Astrocyte (in vitro differentiated cells and primary cell): Measurements from ENCODE around the gene SOX30. TPM values are rescaled to one million over a fixed set of nuclear protein-coding genes. Genes with fewer than 3 reads are reported as not detected.

Experiments
- DNase-seq: peaks from one replicate; pipeline ENCODE4 v3.0.0-alpha.2; 2010; ENCODE audit warnings: low read depth
- FAIRE-seq: peaks from 2 replicates; lab custom pipeline; 2011; peaks lifted over from hg19 to GRCh38; lab: Jason Lieb, UNC
- H2AFZ ChIP-seq: 2 replicates; pipeline ENCODE4 v1.6.0; 2012; ENCODE audit warnings: low read depth, low read length, inconsistent platforms
- H3K27ac ChIP-seq: 2 replicates; pipeline ENCODE4 v1.5.1; 2011; ENCODE audit warnings: low read depth, low read length, inconsistent platforms
- H3K27me3 ChIP-seq: 2 replicates; pipeline ENCODE4 v1.6.0; 2011; ENCODE audit warnings: low read length, inconsistent platforms; ENCODE audit not compliant: insufficient read depth
- H3K36me3 ChIP-seq: 2 replicates; pipeline ENCODE4 v1.5.1; 2011; ENCODE audit warnings: low read length, inconsistent platforms; ENCODE audit not compliant: insufficient read depth
- H3K4me1 ChIP-seq: 2 replicates; pipeline ENCODE4 v1.5.1; 2011; ENCODE audit warnings: low read length, inconsistent platforms; ENCODE audit not compliant: insufficient read depth
- H3K4me2 ChIP-seq: 2 replicates; pipeline ENCODE4 v1.6.0; 2012; ENCODE audit warnings: low read length, inconsistent platforms
- H3K4me3 ChIP-seq: 2 replicates; pipeline ENCODE4 v1.5.1; 2011; ENCODE audit warnings: low read depth, mild to moderate bottlenecking, low read length, inconsistent platforms; ENCODE audit not compliant: insufficient read depth
- H3K79me2 ChIP-seq: 2 replicates; pipeline ENCODE4 v1.6.0; 2012; ENCODE audit warnings: mild to moderate bottlenecking, low read length, inconsistent platforms; ENCODE audit not compliant: insufficient read depth
- H3K9ac ChIP-seq: 2 replicates; pipeline ENCODE4 v1.6.0; 2012; ENCODE audit warnings: mild to moderate bottlenecking, low read length, inconsistent platforms
- H3K9me3 ChIP-seq: 2 replicates; pipeline ENCODE4 v1.5.1; 2012; ENCODE audit warnings: low read depth, mild to moderate bottlenecking, low read length, inconsistent platforms; ENCODE audit not compliant: insufficient read depth
- H4K20me1 ChIP-seq: 2 replicates; pipeline ENCODE4 v1.6.0; 2012; ENCODE audit warnings: low read length, inconsistent platforms; ENCODE audit not compliant: insufficient read depth
- H3K27ac Mint-ChIP-seq: one replicate; pipeline ENCODE4 v1.8.0; 2021; ENCODE audit warnings: mild to moderate bottlenecking, mixed read lengths; ENCODE audit not compliant: unreplicated experiment
- H3K27me3 Mint-ChIP-seq: one replicate; pipeline ENCODE4 v1.8.0; 2021; ENCODE audit warnings: low read depth, mixed read lengths; ENCODE audit not compliant: unreplicated experiment
- H3K36me3 Mint-ChIP-seq: one replicate; pipeline ENCODE4 v1.8.0; 2021; ENCODE audit warnings: low read depth, mixed read lengths; ENCODE audit not compliant: unreplicated experiment
- H3K4me1 Mint-ChIP-seq: one replicate; pipeline ENCODE4 v1.8.0; 2021; ENCODE audit warnings: low read depth, mixed read lengths; ENCODE audit not compliant: unreplicated experiment
- H3K4me3 Mint-ChIP-seq: one replicate; pipeline ENCODE4 v1.8.0; 2021; ENCODE audit warnings: mild to moderate bottlenecking, moderate library complexity, mixed read lengths; ENCODE audit not compliant: unreplicated experiment
- H3K9me3 Mint-ChIP-seq: one replicate; pipeline ENCODE4 v1.8.0; 2021; ENCODE audit warnings: mild to moderate bottlenecking, mixed read lengths; ENCODE audit not compliant: unreplicated experiment
- EZH2 ChIP-seq: IDR thresholded peaks from 2 replicates; pipeline ENCODE4 v1.6.1; 2012; ENCODE audit warnings: mild to moderate bottlenecking, low read length, inconsistent platforms; ENCODE audit not compliant: insufficient read depth
- total RNA-seq: library from RNA; stranded (reverse); gene quantifications from 2 replicates; pipeline ENCODE4 v1.2.1, GENCODE V29; 2021
- TF ChIP-seq, protein P1 (sequence below): IDR thresholded peaks from 2 replicates; pipeline ENCODE4 v1.5.1; 2011; ENCODE audit warnings: low read depth, mild to moderate bottlenecking, inconsistent platforms, low read length, moderate library complexity; ENCODE audit not compliant: insufficient read depth

SOX30 gene
- total RNA-seq, 1 donor from 2014 or later = 0.14 TPM

DNA sequence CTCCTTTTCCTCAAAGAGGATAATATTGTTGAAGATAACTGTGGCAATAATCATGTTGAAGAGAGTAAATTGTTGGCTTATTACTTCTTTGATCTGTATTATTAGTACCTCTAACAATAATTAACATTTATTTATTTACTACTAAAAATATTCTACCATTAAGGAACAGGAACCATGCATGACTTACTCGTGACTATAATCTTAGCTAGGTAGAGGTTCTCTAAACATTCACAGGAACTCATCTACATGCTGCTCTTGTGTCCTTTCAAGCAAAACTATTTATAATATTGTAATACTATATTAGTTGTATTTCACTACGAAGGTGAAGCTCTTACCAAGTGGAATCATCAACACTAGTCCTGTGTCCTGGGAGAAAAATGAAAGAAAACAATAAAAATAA lies 3.1 kb downstream of the SOX30 start:
- no peak overlapping the region for H3K27ac Mint-ChIP-seq
- Histone ChIP-seq H3K27ac (no peak overlapping the region), H3K4me2 (no peak overlapping the region), H3K9me3 (peaks cover 3% of the 10 kb centered on the region), H2AFZ (no peak overlapping the region), H3K27me3 (no peaks in the 10 kb centered on the region), H4K20me1 (no peaks in the 10 kb centered on the region), H3K9ac (no peak overlapping the region), H3K36me3 (no peaks in the 10 kb centered on the region), H3K4me1 (peaks cover 3% of the 10 kb centered on the region), H3K4me3 (no peak overlapping the region), H3K79me2 (no peaks in the 10 kb centered on the region)
- H3K4me1 Mint-ChIP-seq = no peaks in the 10 kb centered on the region
- no peak overlapping the region for H3K4me3 Mint-ChIP-seq
- FAIRE-seq (no peak), DNase-seq (no peak)
- peaks cover 3% of the 10 kb centered on the region for H3K27me3 Mint-ChIP-seq
- peaks cover 5% of the 10 kb centered on the region for H3K36me3 Mint-ChIP-seq
- H3K9me3 Mint-ChIP-seq = peaks cover 17% of the 10 kb centered on the region
- TF ChIP-seq, protein P1, sequence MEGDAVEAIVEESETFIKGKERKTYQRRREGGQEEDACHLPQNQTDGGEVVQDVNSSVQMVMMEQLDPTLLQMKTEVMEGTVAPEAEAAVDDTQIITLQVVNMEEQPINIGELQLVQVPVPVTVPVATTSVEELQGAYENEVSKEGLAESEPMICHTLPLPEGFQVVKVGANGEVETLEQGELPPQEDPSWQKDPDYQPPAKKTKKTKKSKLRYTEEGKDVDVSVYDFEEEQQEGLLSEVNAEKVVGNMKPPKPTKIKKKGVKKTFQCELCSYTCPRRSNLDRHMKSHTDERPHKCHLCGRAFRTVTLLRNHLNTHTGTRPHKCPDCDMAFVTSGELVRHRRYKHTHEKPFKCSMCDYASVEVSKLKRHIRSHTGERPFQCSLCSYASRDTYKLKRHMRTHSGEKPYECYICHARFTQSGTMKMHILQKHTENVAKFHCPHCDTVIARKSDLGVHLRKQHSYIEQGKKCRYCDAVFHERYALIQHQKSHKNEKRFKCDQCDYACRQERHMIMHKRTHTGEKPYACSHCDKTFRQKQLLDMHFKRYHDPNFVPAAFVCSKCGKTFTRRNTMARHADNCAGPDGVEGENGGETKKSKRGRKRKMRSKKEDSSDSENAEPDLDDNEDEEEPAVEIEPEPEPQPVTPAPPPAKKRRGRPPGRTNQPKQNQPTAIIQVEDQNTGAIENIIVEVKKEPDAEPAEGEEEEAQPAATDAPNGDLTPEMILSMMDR = no peak
- TF ChIP-seq EZH2 = no peak

- no peak for TF ChIP-seq EZH2
- TF ChIP-seq, protein P1 = no peak
- Mint-ChIP-seq H3K36me3 (peaks cover 5% of the 10 kb centered on the region), H3K27ac (no peak overlapping the region), H3K27me3 (peaks cover 3% of the 10 kb centered on the region), H3K9me3 (peaks cover 13% of the 10 kb centered on the region), H3K4me3 (no peak overlapping the region), H3K4me1 (no peaks in the 10 kb centered on the region)
- H3K9me3 ChIP-seq = peaks cover 3% of the 10 kb centered on the region
- H3K9ac ChIP-seq = no peak overlapping the region
- H3K4me2 ChIP-seq = peak overlapping the region; percentile 4
- peak; percentile 54 for DNase-seq
- no peaks in the 10 kb centered on the region for H3K27me3 ChIP-seq
- no peaks in the 10 kb centered on the region for H3K79me2 ChIP-seq
- no peak overlapping the region for H2AFZ ChIP-seq
- no peak for FAIRE-seq
- no peak overlapping the region for H3K27ac ChIP-seq
- H3K36me3 ChIP-seq = no peaks in the 10 kb centered on the region
- H3K4me3 ChIP-seq = no peak overlapping the region
- H4K20me1 ChIP-seq = no peaks in the 10 kb centered on the region
- H3K4me1 ChIP-seq = peaks cover 3% of the 10 kb centered on the region
These were observed 3.8 kb downstream of the SOX30 start for GRCh38 chr5:157648275-157648990.

DNA sequence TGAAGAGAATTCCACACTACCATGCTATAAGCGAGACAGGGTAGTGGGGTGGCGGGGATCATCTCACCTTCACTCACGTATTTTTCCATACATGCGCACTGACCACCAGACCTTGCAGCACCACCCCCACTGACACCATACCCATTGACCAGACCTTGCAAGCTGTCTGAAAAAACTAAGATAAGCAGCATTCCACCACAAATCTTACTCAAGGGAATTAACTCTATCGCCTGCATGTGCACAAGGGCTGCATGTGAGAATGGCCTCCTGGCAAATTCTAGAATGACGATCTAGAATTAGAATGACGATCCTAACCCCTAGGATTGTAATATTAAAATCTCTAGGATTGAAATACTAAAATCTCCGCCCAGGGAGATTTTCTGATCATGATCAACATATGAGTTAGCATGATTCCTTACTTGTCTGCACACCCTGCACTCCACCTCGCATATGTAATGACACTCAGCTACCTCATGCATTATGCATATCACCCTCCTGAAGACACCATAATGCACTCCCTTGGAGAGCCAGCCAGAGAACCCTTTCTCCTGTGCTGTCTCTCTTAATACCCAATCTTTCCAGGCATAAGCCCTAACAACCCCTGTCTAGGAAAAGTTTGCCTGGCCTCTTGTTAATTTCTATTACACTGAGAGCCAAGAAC lies 11.7 kb downstream of the SOX30 start:
- H4K20me1 ChIP-seq = no peaks in the 10 kb centered on the region
- H3K9ac ChIP-seq = no peak overlapping the region
- Mint-ChIP-seq H3K27me3 (no peaks in the 10 kb centered on the region), H3K27ac (no peak overlapping the region), H3K36me3 (peaks cover 3% of the 10 kb centered on the region), H3K4me3 (no peak overlapping the region), H3K4me1 (no peaks in the 10 kb centered on the region), H3K9me3 (peaks cover 3% of the 10 kb centered on the region)
- no peak for TF ChIP-seq EZH2
- TF ChIP-seq, protein P1 = no peak
- no peaks in the 10 kb centered on the region for H3K36me3 ChIP-seq
- H3K27me3 ChIP-seq = no peaks in the 10 kb centered on the region
- H3K4me1 ChIP-seq = no peaks in the 10 kb centered on the region
- no peak overlapping the region for H2AFZ ChIP-seq
- FAIRE-seq (no peak), DNase-seq (no peak)
- no peaks in the 10 kb centered on the region for H3K79me2 ChIP-seq
- no peak overlapping the region for H3K27ac ChIP-seq
- no peak overlapping the region for H3K4me2 ChIP-seq
- no peaks in the 10 kb centered on the region for H3K9me3 ChIP-seq
- H3K4me3 ChIP-seq = no peak overlapping the region
